NOMO-1 treated with DMSO at 0.1 percent for 48 hours (cell line): ENCODE measurements around the gene CRACR2B.

Experiments used
- DNase-seq: peaks from one replicate; lab custom pipeline; 2025; ENCODE audit not compliant: unreplicated experiment; lab: John Stamatoyannopoulos, UW

CRACR2B gene

DNA sequence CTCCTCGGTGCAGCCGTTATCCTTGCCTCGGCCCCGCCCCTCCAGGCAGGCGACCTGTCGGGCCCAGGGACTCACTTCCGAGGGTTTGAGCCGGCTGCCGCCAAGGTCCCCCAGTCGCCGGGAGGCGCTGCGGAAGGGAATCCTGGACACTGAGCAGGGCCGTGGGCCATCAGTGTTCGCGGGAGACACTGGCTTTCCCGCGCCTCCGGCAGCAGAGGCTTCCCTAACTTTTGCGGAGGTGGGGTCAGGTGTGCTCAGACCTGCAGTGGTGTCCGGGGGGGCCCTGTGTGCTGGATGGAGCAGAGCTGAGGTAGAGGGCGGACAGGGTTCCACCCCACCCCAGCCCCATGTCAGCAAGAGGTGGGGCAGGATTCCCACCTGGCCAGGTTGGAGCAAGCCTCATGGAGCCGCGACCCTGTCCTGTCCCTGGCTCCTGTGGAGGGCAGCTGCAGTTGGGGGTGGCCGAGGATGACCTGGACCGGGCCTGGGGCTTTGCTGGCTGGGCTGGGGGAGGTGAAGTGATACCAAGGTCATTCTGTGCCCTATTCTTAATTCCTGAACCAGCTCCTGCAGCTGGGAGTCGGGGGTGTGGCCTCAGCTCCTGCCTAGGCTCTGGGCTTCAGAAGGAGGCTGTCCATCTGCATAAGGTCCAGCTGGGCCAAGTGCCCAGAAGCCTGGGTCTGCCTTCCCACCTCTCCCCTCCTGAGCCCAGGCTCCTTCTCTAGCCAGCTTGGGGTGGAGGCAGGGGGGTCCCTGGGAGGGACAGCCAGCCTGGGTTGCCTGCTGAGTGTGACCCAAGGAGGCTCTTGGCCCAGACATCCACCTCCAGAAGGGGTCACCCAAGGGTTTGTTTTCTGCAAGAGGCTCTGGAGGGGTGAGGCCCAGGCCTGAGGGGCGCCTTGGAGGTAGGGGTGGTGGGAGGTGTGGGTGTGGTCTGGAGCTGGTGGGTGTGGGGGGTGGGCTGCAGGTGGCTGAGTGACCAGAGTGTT, 23.4 kb downstream of the CRACR2B start:
- no peak for DNase-seq

DNA sequence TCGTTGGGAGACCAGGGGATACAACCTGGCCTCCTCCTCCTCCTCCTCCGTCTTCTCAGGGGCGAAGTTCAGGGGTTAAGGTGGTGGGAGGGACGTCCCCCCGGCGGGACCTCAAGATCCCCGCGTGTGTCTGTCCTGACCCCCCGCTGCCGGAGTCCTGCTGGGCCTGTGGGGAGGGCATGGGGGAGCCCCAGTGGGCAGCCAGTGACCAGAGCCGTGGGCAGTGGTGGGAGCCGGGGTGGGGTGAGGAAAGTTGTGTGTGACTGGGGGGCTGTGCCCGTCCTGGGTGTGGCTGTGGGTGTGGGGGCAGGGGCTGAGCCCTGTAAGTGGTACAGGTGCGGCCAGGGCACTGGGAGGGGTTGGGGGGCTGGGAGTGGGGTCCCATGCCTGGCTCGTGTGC, 25.0 kb downstream of the CRACR2B start:
- no peak for DNase-seq

DNA sequence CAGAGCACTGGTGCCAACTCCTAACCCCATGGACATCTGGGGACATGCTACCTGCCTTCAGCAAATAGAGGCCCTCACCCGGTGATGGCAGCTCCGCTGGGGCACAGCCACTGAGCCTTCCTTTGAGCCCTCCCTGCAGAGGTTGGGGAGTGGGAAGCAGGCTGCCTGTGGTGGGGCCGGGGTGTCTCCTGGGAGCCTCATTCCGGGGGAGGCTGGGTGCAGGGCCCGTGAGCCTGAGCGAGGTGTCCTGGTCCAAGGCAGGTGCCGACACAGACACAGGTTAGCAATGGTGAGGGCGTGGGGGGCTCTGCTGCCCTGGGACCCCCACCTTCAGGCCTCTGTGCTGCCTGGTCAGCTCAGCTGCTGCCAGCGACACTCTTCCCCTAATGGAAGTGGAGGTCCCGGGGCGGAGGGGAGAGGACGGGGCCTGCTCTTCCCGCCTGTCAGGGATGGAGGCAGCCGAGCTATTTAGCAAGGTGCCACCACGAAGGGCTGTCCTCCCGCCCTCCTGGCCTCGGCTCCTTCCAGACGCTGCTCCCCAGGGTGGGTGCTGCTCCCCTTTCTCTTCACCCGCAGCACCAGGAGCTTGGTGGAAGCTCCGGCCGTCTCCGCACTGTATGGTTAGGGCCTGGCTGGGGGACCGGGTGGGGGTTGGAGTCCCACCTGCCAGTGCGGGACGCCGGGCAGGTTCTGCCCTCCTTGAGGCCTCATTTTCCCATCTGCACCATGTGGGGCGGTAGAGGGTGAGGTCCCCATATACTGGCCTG, 26.1 kb downstream of the CRACR2B start:
- no peak for DNase-seq

DNA sequence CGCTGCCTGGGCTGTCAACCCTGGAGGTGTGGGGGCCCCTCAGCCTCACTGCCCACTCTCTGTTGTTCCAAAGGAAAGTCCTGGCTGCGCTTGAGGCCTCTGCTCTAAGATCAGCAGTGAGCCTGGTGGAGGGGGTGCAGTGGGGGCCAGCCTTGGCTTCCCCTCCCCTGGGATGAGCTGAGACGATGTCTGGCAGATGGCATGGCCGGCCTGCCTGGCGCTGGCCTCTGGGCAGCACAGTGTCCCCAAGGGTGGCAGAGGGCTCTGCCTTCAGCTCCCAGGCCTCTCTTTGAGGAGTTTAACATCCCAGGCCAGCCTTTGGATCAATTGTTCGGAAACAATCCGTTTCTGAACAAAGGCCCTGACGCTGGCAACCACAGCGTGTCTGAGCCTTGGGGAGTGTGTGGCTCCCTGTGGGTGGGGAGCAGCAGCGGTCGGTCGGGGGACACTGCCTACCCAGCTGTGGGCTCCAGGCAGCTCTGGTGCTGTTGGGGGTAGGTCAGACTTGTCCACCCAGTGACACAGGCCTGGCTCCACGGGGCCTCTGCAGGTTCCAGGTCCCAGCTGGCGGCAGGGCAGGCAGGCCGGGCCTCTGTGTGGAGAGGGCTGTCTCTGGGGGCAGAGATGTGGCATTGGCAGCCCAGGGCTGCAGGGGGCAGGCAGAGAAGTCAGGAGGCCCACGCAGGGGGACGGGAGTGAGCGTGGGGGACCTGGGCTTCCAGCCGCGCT, 27.0 kb downstream of the CRACR2B start:
- DNase-seq: no peak

DNA sequence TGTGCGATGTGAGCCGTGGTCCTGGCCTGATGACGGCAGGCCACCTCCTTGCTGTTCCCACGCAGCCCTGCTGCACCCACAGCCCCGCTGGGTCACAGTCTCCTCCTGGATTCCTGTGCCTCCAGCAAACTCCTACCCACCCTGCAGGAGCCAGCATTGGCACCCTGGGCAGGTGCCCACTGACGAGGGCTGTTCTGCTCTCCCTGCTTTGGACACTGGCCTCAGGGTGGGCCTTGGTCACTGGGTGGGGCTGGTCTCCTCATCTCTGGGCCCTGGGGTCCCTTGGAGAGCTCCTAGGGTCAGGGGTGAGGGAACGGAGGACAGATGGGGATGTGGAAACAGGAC, 27.6 kb downstream of the CRACR2B start:
- no peak for DNase-seq

DNA sequence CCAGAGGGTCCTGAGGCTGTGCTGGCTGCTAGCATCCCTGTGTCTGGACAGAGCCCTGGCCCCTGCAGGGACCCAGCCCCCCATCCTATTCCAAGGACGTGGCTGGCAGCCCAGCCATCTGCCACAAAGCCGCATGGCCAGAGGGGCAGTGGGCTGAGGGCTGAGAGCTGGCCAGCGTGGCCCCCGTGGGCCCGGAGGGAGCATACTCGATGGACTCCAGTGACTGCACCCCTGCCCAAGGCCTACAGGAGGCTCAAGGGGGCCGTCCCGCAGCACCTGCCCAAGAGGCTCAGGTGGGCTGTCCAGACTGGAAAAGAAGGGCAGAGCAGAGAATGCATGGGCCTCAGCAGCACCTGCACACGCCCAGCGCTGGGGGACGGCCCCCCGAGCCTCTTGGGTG, 28.1 kb downstream of the CRACR2B start:
- no peak for DNase-seq

DNA sequence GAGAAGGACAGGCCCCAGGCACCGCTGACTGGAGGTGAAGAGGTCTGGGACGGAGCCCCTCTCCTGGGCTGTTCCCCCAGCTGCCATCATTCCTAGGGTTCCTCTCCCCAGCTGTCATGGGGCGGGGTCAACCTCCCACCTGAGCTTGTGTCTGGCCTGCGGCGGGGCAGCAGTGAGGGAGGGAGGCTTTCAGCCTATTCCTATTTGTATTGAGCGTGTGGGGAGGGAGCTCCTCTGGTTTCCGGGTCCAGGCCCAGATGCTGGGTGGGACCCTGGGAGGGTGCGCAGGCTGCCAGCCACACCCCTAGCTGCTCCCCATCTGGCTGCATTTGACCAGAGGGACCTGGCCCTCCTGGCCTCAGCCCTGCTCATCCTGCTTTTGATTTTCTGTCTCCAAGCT, 28.7 kb downstream of the CRACR2B start:
- DNase-seq: no peak

DNA sequence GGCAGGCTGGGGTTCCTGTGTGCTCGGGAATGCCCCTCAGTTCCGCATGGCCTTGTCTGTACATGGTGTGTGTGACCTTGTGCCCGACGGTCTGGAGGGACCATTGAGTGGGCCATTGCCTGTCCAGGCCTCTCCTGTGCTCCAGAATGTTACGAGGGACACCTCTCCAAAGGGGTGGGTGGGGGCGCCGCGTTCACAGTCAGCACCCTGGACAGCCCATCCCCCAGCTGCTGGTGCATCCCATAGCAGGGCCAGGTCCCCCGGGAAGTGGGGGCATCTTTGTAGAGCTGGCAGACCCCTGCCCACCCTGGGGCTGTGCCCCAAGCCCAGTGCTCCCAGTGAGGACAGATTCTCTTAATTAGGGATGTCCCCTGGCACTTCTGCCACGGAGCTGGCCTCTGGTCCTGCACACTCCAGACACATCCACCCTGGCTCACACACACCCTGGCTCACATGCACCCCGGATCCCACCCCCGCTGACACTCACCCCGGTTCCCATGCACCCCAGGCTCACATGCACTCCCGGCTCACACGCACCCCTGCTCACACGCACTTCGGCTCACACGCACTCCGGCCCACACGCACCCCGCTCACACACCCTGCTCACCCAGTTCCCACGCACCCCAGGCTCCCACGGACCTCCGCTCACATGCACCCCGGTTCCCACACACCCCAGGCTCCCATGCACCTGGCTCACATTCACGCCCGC, 30.5 kb downstream of the CRACR2B start:
- DNase-seq: no peak

DNA sequence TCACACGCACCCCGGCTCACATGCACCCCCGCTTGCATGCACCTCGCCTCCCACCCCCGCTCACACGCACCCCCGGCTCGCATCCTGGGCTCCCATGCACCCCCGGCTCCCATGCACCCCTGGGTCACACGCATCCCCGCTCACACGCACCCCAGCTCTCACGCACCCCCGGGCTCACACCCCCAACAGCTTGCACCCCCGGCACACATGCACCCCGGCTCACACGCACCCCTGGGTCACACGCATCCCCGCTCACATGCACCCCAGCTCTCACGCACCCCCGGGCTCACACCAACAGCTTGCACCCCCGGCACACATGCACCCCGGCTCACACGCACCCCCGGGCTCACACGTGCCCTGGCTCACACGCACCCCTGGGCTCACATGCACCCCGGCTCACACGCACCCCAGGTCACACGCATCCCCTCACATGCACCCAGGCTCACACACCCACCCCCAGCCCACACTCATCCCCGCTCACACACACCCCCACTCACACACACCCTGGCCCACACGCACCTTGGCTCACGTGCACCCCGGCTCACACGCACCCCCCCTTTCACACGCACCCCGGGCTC, 31.1 kb downstream of the CRACR2B start:
- no peak for DNase-seq

DNA sequence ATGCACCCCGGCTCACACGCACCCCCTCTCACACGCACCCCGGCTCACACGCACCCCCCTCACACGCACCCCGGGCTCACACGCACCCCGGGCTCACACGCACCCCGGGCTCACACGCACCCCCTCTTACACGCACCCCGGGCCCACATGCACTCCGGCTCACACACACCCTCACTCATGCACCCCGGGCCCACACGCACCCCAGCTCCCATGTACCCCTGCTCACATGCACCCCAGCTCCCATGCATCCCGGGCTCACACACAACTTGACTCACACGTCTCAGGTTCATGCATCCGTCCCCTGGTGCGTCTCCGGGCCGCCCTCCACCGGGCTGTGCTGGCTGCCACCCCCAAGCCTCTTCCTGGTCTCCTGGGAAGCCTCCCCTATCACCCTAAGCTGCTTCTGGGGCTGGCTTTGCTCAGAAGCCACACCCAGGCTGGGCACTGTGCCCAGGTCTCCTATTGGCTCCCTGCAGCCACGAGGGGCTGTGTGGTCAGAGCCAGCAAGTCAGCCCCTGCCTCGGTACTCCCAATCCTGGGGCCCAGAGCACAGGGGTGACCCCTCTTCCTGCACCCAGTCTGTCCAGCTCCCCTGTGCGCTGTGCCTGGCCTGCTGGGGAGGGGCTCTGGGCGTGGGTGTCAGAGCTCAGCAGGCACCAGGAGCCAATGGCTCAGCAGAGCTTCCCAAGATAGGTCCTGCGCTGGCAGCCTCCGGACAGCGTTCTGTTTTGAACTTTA, 31.8 kb downstream of the CRACR2B start:
- DNase-seq: no peak

DNA sequence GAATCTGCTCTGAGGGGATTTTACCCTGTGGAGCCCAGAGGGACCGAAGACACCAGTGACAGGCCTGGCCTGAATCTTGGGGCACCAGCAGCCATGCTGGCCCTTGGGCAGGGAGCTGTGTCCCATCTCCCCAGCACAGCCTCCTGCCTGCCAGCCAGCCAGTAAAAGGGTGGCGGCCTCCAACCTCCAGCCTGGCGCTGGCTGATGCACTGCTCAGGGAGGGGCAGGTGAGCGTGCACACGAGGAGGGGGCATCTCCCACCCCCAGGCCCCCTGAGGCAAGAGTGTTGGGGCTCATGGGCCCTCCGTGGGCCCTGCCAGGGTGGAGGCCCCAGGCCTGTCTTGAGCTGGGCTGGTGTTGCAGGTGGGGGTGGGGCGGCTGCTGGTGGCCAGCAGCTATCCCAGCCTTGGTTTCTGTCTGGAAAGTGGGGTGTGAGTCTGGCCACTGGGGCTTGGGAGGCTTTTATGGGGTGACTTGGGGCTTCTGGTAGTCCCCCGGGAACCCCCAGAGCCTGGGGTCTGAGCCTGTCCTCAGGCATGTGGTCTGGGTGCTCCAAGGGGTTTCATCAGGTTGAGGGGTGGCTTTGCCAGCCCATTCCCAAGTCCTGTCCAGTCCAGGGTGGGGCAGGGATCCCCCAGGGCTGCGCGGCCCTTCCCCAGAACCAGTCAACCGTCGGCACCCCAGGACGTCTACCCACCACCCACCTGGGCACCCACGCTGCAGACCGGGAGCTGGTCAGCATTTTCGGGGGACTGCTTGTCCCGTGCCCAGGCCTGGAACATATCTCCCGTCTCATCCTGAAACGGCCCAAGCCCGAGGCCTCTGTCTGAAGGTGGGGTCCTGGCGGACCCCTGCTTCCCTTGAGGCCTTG, 32.8 kb downstream of the CRACR2B start:
- DNase-seq: no peak

DNA sequence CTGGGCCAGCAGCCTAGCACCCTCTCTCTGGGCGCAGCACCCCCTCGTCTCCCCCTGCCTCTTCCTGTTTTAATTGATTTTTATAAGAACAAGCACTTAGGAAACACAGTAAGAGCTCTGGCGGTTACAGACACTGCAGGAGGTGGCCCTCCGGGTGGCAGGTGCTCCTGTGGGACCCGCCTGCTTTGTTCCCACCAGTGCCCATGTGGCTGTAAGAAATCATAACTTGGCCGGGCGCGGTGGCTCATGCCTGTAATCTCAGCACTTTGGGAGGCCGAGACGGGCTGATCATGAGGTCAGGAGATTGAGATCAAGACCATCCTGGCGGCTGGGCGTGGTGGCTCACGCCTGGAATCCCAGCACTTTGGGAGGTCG, 33.4 kb downstream of the CRACR2B start:
- no peak for DNase-seq

DNA sequence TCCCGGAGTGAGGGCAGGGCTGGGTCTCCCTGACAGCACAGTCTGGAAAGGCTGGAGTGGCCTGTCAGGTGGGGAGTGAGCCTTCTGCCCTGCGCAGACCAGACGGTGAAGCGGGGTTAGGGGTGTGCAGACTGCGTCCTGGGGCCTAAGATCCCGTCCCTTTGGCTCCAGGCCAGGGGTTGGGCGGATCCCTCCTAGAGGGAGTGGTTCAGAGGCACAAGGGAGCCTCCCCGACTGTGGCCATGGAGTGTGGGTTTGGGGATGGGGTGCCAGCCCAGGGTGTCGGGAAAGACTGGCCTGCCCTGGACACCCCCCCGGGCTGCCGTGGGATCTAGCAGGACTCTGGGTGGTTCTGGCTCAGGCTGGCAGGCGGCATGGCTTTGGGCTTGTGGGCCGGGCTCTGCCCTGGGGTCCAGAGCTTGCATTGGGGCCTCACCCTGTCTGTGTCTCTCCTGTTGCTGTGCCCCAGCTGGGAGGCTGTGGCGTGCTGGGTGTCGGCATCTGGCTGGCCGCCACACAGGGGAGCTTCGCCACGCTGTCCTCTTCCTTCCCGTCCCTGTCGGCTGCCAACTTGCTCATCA, 34.5 kb downstream of the CRACR2B start:
- no peak for DNase-seq

DNA sequence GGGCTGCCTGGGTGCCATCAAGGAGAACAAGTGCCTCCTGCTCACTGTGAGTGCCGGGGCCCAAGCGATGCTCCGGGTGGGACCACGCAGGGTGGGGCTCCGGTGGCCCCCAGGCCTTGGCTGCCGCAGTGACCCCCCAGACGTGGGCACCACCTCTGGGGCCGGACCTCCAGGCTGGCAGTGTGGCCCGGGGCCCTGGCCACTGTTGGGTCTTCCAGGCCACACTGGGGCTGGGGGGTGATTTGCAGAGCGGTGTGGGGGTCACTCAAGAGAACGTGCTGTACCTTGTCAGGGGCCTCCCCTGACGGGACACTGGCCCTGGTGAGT, 34.9 kb downstream of the CRACR2B start:
- DNase-seq: no peak

DNA sequence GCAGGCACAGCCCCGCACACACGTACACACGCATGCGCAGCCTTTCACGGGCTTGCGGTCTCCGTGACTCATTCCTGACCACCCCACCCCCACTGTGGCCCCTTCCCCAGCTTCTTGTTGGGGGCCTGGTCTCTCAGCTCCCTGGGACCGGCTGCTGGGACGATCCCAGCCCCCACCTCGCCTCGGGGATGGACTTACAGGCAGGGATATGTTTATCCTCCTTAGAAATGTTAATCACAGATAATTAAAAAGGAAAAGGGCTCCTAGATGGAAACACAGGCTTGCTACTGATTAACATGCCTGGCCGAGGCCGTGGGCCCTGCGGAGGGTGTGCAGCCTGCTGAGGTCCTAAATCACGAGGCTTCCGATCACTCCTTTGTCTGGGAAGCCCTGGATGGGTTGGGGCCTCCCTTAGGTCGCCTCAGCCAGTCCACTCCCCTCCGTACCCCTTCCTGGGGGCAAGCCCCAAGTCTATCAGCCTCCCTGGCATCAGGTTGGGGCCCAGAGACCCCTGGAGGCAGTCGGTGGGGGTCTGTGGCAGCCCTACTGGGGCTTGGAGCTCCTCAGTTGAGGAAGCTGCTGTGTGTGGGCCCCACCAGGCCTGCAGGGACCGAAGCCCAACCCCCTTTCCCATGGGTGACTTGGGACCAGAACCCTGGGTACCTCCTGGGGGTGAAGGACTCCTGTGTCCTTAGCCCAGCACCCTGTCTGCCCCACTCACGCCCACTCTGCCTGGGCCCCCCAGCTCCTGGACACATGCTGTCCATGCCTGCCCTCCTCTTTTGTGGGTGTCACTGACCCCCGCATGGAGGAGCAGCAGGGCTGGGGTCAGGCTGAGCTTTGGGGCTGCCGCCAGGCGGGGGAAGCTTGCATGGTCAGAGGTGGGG, 35.5 kb downstream of the CRACR2B start:
- no peak for DNase-seq

DNA sequence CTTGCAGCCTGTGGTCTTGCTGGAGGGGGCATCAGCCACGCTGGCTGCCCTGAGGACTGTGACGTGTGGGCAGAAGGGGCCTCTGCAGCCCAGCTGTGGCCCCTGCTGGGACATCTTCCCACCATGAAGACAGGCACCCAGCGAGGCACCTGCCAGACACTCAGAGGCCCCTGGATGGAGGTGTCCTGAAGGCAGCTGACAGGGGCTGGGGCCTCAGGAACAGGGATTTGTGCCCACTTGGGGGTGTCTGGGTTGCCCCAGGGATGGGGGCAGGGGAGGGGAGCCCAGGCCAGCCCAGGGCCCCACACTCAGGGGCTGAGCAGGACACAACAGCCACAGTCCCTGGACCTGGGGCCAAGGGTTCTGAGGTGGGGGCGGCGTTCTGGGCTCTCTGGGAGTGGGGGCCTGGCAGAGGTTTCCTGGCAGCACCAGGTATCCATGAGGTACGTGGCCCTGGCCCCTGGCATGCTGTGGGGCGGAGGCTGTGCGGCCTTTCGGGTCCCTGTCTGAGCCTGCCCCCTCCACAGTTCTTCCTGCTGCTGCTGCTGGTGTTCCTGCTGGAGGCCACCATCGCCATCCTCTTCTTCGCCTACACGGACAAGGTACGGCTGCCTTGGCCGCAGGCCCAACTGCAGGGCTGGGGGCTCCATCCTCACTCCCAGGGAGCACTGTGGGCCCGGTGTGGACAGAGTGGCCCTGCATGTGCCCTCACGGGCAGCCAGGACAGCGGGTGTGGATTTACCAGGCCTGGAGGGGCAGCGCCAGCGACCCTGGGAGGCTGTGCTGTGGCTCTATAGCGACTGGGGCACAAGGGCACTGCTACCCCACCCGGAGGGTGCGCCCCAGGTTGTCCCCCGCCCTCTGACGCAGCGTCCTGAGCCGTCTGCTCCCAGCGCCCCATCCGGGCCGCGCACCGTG, 36.5 kb downstream of the CRACR2B start:
- DNase-seq: no peak

DNA sequence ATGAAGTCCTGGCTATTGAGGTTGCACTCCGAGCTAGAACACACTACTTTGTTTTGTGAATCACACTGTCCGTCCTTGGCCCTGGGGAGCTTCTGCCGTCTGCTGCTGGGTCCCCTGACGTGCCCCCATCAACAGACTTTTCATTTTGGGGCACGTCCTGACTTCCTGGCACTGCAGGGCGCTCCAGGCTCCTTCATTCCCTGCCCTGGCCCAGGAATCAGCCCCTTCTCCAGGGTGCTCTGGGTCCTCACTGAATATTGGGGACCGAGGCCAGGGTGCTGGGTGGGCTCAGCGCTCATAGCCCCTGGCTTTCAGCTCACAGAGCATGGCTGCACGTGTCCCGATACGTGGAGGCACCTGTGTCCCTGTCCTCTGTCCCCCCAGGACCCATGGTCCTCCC, 37.2 kb downstream of the CRACR2B start:
- no peak for DNase-seq
